HG02852 (cell line): ENCODE measurements around the gene TANC1.
"Not testable (repeated sequence)": the region's sequence is repeated elsewhere in the genome, so short reads cannot be mapped to it uniquely, and the experiment has no call there.

ENCODE experiments used
- ATAC-seq: cut with Tn5 transposase; IDR thresholded peaks from one replicate; pipeline ENCODE4 v1.9.1; 2021; ENCODE audit warnings: mild to moderate bottlenecking, moderate library complexity; ENCODE audit not compliant: unreplicated experiment

TANC1 gene

GRCh38 chr2:159134979-159135378, 166.5 kb downstream of the TANC1 start:
- ATAC-seq, result no peak

GRCh38 chr2:159136391-159136790, 168.0 kb downstream of the TANC1 start:
- ATAC-seq, result no peak

- no peak for ATAC-seq
Observed at GRCh38 chr2:159137511-159138241, 169.2 kb downstream of the TANC1 start.

GRCh38 chr2:159138642-159139182, 170.3 kb downstream of the TANC1 start:
- ATAC-seq, result no peak

- no peak for ATAC-seq
Observed at GRCh38 chr2:159139216-159139933, 170.9 kb downstream of the TANC1 start.

GRCh38 chr2:159140070-159140769, 171.8 kb downstream of the TANC1 start:
- ATAC-seq, result no peak

- not testable (repeated sequence) for ATAC-seq
Observed at GRCh38 chr2:159140821-159141220, 172.4 kb downstream of the TANC1 start.

GRCh38 chr2:159144776-159145614, 176.6 kb downstream of the TANC1 start:
- ATAC-seq, result peak; percentile 67

GRCh38 chr2:159145745-159146354, 177.4 kb downstream of the TANC1 start:
- no peak for ATAC-seq

GRCh38 chr2:159146996-159147666, 178.7 kb downstream of the TANC1 start:
- no peak for ATAC-seq

GRCh38 chr2:159147690-159148089, 179.2 kb downstream of the TANC1 start:
- ATAC-seq, result no peak

- ATAC-seq, result no peak
Observed at GRCh38 chr2:159148901-159149300, 180.5 kb downstream of the TANC1 start.

GRCh38 chr2:159149747-159150146, 181.3 kb downstream of the TANC1 start:
- no peak for ATAC-seq

GRCh38 chr2:159150280-159150746, 181.9 kb downstream of the TANC1 start:
- ATAC-seq, result no peak

- no peak for ATAC-seq
Observed at GRCh38 chr2:159151198-159152127, 183.0 kb downstream of the TANC1 start.

- ATAC-seq, result no peak
Observed at GRCh38 chr2:159152128-159152778, 183.8 kb downstream of the TANC1 start.

GRCh38 chr2:159153063-159153462, 184.6 kb downstream of the TANC1 start:
- no peak for ATAC-seq

- ATAC-seq, result no peak
Observed at GRCh38 chr2:159153463-159153862, 185.0 kb downstream of the TANC1 start.
